ENCODE measurements around the gene RPS24.
"Not testable (repeated sequence)": the region's sequence is repeated elsewhere in the genome, so short reads cannot be mapped to it uniquely, and the experiment has no call there.

RPS24 gene

DNA sequence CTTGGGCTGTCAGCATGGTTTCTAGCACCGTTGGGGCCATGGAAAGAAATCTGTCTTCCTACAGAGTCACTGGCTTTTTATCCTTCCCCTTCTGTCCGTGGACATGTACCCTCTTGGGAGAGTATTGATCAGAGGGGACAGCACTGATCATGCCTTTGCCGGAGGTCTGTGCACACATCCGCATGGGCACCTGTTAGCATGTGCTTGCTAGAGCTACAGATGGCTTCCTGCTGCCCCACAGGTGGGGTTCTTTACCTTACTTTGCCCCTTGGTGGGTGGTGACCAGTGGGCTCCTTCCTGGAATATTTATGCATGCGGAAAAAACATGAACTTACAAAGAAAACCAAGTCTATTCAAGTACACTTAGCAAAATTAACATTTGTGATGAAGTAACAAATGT, 24.9 kb downstream of the RPS24 start:
- DNase-seq: no peak

DNA sequence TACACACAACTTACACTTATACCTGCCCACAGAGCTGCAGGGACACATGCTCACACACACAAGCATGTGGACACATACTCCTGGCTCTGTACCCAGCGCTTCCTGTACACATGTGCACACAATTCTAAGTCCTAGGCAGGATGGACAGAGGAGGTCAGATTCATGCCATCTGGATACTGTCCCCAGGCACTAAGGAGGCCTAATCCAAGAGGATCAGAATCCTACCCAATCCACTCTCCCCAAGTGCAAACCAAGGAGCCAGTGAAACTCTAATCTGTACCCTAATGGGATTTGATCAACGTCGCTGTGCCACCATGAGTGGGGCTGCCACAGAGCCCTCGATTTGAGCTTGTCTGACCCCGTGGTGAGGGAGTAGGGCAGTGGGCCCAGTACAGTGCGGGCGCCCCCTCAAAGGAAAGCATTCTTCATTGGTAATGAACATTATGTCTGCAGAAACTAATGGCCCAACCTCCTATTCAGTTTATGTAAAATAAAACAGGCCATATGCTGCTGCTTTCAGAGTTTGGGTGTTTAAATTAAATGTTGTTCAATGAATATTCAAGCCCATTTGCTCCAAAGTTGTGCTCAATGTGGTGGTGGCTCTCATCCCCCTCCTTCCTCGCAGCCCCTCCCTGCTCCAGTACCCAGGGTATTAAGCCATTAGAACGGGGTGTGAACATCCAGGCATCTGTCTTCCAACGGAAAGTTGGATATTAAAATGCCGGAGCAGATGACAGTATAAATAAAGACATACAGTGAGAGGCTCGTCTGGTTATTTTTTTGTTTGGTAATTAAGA, 26.4 kb downstream of the RPS24 start:
- DNase-seq: no peak

- no peak for DNase-seq
Observed at GRCh38 chr10:78062296-78062695, 28.6 kb downstream of the RPS24 start.

- no peak for DNase-seq
Observed at GRCh38 chr10:78063236-78063635, 29.6 kb downstream of the RPS24 start.

DNA sequence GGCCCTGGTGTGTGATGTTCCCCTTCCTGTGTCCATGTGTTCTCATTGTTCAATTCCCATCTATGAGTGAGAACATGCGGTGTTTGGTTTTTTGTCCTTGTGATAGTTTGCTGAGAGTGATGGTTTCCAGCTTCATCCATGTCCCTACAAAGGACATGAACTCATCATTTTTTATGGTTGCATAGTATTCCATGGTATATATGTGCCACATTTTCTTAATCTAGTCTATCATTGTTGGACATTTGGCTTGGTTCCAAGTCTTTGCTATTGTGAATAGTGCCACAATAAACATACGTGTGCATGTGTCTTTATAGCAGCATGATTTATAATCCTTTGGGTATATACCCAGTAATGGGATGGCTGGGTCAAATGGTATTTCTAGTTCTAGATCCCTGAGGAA, 31.3 kb downstream of the RPS24 start:
- not testable (repeated sequence) for DNase-seq

GRCh38 chr10:78065611-78066010, 31.9 kb downstream of the RPS24 start:
- DNase-seq: no peak

- no peak for DNase-seq
Observed at GRCh38 chr10:78066012-78066411, 32.3 kb downstream of the RPS24 start.

- no peak for DNase-seq
Observed at GRCh38 chr10:78066728-78067430, 33.2 kb downstream of the RPS24 start.

DNA sequence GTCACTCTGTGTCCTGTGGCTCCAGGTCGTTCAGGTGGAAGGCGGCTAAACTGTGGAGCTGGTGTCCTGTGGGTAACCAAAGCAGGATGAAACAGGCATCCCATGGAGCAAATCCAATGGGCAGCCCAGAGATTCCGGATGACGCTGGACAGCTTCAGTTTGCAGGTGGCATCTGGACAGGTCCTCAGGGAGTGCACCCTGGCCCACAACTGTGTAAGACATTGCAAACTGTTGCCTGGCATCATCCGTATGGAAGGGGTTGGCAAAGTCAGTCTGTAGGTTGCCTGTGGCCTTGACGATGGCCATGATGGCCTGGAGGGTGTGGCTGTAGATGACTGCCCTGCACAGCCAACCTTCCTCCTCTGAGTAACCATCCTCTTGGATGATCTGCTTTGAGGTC, 35.5 kb downstream of the RPS24 start:
- DNase-seq: no peak

DNA sequence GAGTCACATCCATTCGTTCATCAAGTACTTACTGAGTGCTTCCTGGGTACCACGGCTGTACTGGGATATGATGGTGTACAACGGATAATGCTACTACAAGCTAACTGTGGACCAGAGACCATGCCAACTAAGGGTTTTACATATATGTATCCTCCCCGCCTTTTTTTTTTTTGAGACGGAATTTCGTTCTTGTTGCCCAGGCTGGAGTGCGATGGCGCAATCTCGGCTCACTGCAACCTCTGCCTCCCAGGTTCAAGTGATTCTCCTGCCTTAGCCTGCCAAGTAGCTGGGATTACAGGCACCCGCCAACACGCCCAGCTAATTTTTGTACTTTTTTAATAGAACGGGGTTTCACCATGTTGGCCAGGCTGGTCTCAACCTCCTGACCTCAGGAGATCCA, 36.4 kb downstream of the RPS24 start:
- not testable (repeated sequence) for DNase-seq

- DNase-seq: no peak
Observed at GRCh38 chr10:78070726-78071125, 37.1 kb downstream of the RPS24 start.

- DNase-seq: no peak
Observed at GRCh38 chr10:78071140-78071856, 37.6 kb downstream of the RPS24 start.

GRCh38 chr10:78071857-78072179, 38.2 kb downstream of the RPS24 start:
- DNase-seq: no peak

DNA sequence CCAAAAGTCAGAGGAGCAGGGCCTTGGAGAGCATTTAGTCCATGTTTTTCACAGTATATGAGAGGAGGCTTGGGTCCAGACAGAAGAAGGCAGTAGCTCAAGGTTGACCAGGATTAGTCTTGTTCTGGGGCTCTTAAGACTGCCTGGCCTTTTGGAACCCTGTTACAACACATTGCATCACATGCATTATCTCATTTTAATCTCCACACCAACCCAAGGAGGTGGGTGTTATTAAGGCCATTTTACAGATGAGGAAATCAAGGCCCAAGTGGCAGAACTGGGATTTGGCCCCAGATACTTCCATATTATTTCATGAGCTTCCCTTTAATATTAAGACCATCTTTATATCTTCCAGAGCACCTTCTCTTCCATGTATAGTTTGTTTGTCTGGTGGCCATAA, 38.8 kb downstream of the RPS24 start:
- DNase-seq: no peak

DNA sequence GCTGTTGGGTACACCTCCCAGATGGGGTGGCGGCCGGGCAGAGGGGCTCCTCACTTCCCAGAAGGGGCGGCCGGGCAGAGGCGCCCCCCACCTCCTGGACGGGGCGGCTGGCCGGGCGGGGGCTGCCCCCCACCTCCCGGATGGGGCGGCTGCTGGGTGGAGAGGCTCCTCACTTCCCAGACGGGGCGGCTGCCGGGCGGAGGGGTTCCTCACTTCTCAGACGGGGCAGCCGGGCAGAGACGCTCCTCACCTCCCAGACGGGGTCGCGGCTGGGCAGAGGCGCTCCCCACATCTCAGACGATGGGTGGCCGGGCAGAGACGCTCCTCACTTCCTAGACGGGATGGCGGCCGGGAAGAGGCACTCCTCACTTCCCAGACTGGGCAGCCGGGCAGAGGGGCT, 42.1 kb downstream of the RPS24 start:
- not testable (repeated sequence) for DNase-seq

DNA sequence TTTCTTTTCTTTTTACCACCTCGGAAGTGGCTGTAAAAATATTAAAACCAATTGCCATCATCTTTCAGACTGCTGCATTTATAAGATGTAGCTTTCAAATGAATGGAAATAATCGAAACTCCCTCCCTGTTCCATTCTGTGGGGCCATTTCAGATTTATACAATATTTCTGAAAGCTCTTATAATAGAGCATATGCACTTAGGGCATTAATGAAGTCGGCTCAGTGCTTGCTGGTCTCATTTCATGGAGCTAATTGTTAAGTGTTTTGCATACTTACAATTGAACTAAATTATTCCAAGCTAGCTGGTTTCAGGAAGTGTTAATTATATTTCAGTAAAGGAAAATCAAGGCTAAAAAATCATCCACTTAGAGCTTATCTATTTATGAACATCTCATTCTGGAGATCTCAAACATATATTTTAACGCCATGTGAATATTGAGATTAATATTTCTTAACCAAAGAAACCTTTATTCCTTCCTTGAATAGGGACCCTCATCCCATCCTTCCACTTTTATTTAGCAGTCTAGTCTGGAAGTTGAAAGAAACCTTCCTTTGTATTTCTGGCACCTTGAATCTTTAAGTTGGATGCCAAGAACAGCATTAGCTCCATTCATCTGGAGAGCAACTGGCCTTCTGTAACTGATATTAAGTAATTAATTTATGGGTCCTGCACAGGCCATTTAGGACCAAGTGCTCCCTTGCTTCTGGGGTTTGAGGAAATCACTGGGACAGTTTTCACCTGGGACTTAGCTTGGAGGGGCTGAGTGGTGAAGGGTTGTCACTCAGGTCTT, 45.1 kb downstream of the RPS24 start:
- no peak for DNase-seq

DNA sequence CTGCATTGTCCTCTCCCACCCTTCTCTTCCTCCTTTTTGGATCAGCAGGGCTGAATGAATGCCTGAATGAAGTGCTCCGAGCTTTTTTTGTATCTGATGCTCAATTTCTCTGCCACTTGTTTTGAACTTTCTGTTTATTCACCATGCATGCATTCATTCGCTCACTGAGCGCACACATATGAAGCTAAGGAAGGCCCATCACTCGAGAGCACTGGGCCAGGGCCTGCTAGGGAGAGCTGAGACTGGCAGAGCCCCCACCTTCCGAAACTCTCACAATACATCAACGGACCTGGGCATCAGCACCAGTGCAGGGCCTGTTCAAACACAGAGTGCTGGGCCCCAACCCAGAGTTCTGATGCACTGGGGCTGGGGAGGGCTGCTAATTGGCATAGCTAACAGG, 45.7 kb downstream of the RPS24 start:
- DNase-seq: no peak

DNA sequence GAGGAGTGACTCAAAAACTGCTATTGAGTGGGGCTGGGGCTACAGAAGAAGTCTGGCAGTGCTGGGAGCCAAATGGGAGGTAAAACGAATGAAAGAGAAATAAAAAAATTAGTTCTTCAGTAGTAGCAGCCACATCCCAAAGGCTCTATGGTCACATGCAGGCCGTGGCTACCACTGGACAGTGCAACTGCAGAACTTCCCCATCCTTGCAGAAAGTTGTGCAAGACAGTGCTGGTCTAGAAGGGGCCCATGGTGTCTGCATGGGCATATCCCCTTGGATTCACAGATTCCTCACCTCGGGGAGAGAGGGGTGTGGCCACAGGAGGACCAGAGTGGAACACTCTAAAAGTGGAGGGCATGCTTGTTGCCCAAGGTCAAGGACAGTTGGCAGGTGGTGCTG, 47.6 kb downstream of the RPS24 start:
- no peak for DNase-seq

DNA sequence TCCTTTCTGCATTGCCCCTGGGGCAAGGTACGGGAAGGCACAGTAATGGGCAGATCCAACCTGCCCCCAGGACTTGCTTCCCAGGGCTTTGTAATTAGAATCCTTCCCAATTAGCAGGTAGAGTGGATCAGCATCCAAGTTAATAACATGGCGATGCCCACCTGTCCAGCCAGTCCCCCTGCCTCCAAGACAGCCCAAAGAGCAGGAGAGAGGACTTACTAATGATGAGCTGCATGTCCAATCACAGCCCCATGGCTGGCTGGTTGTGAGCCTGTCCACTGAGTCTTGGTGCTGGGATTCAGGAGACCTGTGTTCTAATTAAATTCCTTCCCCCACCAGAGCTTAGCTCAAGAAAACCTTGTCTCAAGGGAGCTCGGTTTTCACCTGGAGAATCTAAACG, 49.0 kb downstream of the RPS24 start:
- DNase-seq: no peak

Data from NCI-H774 (cell line).